ENCODE results near the gene NDUFS8.

DNA sequence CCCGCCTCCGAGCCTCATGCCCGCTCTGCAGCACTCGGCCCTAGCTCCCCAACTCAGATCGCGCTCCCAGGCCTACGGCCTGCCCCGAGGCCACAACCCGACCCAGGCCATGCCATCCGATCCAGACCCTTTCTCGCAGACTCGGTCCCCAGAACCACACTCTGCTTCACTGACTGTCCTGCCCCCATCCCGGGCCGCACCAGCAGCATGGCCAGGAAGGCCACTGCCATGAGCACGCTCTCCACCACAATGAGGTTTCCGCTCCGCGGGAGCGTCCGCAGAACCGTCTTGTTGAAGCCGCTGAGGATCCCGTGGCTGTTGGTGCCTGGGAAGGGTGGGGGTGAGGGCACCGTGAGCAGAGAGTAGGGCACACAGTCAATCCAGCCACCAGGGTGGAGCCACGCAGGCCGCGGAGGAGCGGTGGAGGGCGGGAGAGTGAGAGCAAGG, 33.0 kb upstream of the NDUFS8 start:
- TF ChIP-seq, protein P1, sequence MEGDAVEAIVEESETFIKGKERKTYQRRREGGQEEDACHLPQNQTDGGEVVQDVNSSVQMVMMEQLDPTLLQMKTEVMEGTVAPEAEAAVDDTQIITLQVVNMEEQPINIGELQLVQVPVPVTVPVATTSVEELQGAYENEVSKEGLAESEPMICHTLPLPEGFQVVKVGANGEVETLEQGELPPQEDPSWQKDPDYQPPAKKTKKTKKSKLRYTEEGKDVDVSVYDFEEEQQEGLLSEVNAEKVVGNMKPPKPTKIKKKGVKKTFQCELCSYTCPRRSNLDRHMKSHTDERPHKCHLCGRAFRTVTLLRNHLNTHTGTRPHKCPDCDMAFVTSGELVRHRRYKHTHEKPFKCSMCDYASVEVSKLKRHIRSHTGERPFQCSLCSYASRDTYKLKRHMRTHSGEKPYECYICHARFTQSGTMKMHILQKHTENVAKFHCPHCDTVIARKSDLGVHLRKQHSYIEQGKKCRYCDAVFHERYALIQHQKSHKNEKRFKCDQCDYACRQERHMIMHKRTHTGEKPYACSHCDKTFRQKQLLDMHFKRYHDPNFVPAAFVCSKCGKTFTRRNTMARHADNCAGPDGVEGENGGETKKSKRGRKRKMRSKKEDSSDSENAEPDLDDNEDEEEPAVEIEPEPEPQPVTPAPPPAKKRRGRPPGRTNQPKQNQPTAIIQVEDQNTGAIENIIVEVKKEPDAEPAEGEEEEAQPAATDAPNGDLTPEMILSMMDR (IDR thresholded peaks at IDR 0.05): no peak
- no peak for TF ChIP-seq POLR2A (IDR thresholded peaks at IDR 0.05)
